CD4-positive, alpha-beta T cell treated with Interleukin-15 for 4 hours (primary cell): ENCODE results near the gene MAPRE3.

Source experiments
- DNase-seq: peaks from one replicate; pipeline ENCODE4 v3.0.0-alpha.2; 2020; ENCODE audit warnings: low spot score

The MAPRE3 gene

DNA sequence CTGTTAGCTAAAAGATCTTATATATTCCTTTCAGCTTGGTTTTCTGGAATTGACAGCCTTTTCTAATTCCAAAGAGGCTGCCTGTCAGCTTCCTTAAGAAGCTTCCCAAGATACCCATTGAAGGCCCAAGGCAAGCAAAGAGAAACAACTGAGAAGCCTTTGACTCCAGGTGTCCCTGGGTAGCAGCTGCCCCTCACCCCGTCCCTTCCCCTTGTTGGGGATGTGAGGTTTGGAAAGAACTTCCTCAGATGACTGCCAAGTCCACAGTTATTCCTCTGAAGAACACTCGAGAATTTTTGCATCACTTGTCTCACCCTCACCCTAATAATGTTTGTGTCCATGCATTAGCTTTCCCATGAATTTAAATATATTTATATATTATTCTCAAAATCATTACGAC, 13.3 kb downstream of the MAPRE3 start:
- no peak for DNase-seq

DNA sequence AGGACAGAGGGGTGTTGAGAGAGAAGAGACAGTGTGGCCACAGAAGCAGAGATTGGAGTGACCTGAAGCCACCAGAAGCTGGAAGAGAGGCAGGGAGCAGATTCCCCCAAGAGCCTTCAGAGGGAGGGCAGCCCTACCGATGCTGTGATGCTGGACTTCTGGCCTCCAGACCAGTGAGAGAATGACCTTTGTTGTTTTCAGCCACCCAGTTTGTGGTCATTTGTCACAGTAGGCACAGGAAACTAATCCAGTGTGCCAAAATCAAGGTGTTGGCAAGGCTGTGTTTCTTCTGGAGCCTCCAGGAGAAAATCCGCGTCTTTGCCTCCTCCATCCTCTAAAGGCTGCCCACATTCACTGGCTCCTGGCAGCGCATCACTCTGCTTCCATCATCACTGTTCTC, 15.4 kb downstream of the MAPRE3 start:
- no peak for DNase-seq

GRCh38 chr2:26986576-26986975, 16.1 kb downstream of the MAPRE3 start:
- DNase-seq: no peak

DNA sequence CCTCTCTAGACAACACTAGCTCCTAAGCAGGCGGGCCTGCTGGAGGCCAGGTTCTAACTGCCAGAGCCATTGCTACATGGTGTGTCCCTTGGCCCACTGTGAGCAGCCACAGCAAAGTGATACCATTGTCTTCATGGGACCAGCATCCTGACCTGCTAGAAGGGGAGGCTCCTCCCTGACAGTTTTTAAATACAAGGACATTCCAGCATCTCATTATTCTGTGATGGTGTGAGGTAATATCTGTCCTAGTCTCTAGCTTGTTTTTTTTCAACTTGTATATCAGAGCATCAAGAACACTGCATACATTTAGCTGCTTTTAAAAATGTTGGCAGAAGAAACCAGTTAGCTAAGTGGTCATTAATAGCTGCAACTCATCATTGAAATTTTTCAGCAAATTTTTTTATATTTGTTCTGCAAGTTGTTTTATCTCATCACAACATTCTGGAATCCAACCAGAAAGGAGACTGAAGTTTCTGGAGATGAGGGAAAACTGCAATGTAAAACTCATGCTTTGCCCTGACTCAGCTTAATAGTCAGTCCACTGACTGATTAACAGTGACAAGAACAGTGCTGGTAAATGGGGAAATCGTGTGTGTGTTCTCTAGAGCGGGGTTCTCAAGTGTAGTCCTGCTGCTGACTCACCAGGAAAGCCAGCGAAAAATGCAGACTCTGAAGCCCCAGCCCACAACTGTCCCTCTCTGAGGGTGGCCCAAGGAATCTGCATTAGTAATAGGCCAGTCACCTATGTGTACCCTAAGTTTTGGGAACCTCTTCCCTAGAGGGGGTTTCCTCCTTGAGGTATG, 17.8 kb downstream of the MAPRE3 start:
- no peak for DNase-seq

GRCh38 chr2:26989156-26989555, 18.7 kb downstream of the MAPRE3 start:
- DNase-seq: no peak

- DNase-seq: no peak
These were observed 21.3 kb downstream of the MAPRE3 start for GRCh38 chr2:26991717-26992116.

DNA sequence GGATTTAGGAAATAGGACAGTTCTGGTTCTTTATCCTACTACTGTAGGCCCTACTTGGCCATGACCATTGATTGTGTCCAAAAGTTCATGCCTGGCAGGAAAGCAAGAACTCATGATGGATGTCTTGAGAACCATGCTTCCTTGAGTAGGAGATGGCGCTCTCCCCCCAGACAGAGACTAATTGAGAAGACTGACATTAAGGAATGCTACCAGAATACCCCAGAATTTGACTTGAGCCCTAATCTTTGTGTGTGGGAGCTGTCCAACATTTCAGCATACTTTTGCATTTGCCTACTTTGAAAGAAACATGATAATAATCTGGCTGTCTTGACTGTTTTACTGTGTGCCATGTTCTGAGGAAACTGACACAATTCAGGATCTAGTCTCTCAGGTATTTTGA, 23.3 kb downstream of the MAPRE3 start:
- no peak for DNase-seq

DNA sequence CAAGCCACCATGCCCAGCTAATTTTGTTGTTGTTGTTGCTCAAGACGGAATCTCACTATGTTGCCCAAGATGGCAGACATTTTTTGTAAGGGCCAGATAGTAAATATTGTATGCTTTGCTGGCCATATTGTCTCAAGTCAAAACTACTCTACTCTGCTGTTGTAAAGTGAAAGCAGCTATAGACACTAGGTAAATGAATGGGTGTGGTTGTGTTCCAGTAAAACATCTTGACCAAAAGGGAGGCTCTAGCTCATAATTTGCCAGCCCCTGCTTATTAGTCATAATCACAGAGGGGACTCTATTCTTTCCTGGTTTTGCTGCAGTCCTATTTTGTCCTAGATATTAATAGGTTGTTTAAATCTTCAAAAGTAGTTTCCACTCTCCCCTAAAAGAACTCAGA, 24.5 kb downstream of the MAPRE3 start:
- no peak for DNase-seq

DNA sequence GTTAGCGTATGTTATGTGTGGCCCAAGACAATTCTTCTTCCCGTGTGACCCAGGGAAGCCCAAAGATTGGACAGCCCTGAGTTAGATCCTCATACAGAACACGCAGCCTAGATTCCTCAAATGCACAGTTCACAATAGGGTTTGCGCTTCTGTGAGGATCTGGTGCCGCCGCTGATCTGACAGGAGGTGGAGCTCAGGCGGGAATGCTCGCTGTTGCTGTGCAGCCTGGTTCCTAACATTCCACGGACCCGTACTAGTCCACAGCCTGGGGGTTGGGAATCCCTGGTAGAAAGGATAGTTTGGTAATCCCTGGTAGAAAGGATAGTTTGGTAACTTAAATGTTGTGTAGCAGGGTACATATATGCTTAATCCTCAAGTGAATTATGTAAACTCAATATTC, 27.0 kb downstream of the MAPRE3 start:
- DNase-seq: no peak

DNA sequence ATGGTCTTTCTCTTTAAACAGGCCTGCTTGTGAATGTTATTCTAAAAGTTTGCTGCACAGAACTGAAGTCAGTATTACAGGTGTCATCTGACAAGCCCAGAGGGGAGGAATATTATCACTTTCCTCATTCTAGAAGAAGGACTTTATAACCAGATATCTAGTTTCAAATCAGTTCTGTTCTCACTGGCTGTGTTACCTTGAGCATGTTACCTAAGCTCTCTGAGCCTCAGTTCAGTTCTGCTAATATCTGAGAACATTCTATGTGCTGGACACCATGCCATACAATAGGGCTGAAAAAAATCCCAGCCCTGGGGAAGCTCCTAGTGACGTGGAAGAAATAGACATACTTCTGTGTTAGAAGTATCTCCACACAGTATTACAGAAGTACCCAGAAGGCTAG, 27.9 kb downstream of the MAPRE3 start:
- no peak for DNase-seq

GRCh38 chr2:27000228-27000627, 29.8 kb downstream of the MAPRE3 start:
- DNase-seq: no peak

GRCh38 chr2:27000995-27001394, 30.6 kb downstream of the MAPRE3 start:
- DNase-seq: no peak

GRCh38 chr2:27001950-27002349, 31.5 kb downstream of the MAPRE3 start:
- DNase-seq: no peak

GRCh38 chr2:27003007-27003406, 32.6 kb downstream of the MAPRE3 start:
- DNase-seq: no peak

DNA sequence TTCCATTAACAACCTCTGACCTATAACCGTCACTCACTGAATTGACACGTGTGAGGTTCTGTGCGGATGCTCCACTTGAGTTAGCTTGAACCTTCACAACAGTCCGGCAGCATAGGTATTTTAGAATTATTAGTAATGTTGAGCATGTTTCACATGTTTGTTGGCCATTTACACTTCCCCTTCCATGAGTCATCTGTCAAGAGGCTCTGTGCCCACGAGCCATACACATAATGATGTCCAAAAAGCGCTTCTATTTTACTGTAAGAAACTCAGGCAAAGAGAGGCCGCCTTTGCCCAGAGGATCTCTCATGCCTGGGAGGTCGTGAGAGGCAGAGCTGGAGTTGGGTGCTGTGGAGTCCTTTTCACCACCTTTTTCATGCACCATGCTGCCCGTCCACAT, 33.4 kb downstream of the MAPRE3 start:
- DNase-seq: no peak

DNA sequence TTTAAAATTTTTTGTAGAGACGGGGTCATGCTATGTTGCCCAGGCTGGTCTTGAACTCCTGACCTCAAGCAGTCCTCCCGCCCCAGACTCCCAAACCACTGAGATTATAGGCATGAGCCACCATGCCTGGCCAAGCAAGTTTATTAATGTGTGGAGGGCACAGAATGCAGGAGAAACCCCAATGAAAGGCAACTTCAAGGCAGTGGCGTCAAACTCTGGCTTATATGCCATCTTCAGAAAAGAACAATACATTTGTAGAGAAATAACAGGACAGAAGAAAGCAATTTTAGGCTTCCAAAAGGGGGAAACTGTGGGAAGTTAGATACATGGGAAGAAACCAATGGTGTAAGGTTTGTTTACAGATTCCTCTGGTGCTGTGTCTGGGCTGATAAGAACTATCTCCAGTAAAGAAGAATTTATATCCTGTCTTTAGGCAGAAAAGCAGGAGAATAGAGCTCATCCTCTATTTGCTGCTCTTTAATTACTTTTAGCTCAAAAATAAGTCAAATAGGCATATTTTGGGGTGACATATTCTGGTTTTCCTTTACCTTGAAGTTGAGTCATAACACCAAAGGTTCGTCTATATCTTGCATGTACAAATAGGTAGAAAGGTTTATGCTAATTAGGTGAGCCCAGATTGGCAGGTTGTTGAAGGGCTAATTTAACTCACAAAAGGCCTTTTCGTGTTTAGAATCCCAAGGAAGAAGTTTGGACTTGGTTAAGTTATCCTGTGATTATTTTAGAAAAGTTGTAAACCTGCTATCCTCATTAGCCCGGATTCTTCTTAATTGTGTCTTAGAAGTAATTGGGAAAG, 36.4 kb downstream of the MAPRE3 start:
- no peak for DNase-seq

DNA sequence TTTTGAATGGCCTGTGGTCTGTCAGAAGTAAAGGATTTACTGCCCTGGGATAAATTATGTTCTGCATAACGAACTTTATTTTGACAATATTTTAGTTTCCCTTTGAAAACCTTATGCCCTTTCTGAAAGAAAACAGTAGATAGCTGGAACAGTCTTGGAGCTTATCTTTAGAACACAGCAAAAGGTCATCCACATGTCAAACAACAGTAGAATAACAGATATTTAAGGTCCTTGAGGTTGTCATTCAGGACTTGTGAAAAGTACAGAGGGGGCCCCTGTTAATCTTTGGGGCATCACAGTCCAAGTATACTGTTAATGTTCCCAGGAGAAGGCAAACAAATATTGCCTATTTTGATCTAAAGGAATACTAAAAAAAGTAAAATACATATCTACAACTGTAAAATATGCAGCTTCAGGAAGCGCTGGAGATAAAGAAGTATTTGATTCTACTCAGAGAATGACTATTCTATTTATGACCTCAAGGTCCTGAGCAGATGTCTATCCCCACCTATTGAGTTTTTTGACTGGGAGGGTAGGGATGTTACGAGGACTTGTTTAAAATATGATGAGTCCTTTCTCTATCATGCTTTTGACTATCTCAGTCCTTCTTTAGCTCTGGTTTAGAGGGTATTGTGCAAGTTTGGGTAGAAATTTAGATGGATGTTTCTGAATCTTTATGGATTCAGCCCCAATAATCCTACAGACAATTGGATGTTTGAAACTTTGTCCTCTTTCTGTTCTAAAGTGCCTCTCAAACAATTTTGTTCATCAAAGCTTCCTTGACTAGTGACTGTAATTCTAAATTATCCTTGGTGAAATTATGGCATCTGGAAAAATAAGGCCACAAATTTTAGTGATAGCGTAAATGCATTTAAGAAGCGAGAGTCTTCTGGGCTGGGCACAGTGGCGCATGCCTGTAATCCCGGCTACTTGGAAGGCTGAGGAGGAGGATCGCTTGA, 37.3 kb downstream of the MAPRE3 start:
- DNase-seq: no peak

- no peak for DNase-seq
These were observed 38.2 kb downstream of the MAPRE3 start for GRCh38 chr2:27008678-27009077.

GRCh38 chr2:27009083-27009482, 38.6 kb downstream of the MAPRE3 start:
- no peak for DNase-seq

GRCh38 chr2:27009716-27010115, 39.3 kb downstream of the MAPRE3 start:
- no peak for DNase-seq

DNA sequence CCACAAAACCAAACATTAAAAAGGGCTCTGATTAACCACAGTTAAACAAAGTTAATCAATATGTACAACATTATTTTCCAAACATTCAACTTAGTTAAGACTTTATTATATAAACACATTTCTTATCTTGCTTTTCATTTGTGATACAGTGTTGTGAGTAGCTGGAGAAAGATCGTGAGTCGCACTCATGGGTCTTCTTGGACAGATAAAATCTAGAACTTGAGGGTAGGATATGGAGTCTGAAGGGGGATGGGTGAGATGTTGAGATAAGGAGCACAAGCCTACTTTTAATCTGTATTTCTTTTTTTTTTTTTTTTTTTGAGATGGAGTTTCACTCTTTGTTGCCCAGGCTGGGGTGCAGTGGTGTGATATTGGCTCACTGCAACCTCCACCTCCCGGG, 39.7 kb downstream of the MAPRE3 start:
- DNase-seq: no peak

DNA sequence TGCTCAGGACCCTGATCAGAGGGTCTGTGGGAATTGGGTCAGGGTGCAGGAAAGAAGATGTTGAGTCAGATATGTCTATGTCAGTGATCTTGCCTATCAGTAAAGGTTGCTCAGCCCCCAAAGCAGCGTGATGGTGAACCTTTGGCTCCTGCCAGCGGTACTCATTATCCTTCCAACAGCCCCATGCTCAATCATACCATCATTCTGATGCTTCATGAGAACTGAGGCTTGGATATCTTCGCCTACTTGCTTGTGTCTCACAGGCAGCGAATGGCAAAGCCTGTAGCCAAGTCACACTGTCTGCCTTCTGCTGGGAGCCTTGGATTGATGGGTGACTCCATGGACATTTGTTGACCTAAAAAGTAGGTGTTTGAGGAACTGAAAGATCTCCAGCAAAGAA, 43.3 kb downstream of the MAPRE3 start:
- DNase-seq: no peak
